ENCODE data around the gene ASB2.

DNA sequence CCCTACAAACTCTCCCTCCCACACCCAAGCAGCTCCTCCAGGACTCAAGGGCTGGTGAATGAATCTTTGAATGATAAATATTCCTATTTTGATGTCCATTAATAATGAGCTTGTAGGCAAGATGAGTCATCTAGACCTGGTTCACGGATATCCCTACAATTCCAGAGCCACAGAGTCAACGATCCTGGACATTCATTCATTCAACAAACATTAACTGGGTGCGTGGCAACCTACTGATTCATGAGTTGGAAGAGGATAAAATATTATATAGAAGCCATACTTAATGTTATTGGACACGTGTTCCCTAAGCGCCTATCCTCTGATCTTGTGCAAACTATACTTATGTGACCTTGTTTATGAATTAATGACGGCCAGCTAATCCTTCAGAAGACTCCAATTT lies 49.4 kb upstream of the ASB2 start:
- TF ChIP-seq, protein P1, sequence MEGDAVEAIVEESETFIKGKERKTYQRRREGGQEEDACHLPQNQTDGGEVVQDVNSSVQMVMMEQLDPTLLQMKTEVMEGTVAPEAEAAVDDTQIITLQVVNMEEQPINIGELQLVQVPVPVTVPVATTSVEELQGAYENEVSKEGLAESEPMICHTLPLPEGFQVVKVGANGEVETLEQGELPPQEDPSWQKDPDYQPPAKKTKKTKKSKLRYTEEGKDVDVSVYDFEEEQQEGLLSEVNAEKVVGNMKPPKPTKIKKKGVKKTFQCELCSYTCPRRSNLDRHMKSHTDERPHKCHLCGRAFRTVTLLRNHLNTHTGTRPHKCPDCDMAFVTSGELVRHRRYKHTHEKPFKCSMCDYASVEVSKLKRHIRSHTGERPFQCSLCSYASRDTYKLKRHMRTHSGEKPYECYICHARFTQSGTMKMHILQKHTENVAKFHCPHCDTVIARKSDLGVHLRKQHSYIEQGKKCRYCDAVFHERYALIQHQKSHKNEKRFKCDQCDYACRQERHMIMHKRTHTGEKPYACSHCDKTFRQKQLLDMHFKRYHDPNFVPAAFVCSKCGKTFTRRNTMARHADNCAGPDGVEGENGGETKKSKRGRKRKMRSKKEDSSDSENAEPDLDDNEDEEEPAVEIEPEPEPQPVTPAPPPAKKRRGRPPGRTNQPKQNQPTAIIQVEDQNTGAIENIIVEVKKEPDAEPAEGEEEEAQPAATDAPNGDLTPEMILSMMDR (IDR thresholded peaks at IDR 0.05 in 8 of 11, conservative IDR thresholded peaks at IDR 0.05 in 3 of 11) = no peak
- TF ChIP-seq POLR2AphosphoS5 (IDR thresholded peaks at IDR 0.05) = no peak
